SK-N-SH (cell line): ENCODE measurements around the gene NOTCH1.

Experiments used
- CTCF ChIP-seq: fragments of 200-600 bp; sonication (generic); IDR thresholded peaks from 2 replicates; pipeline ENCODE4 v1.6.1; 2017; ENCODE audit warnings: antibody characterized with exemption, mild to moderate bottlenecking, moderate library complexity
- EP300 ChIP-seq, 2 experiments: IDR thresholded peaks; 2 replicates each; pipeline versions ENCODE4 v1.4.0 to v1.6.1; 2012; ENCODE audit warnings: borderline replicate concordance in 1 of 2, low read depth in 1 of 2, low read length in 1 of 2
- GABPA ChIP-seq: IDR thresholded peaks from 2 replicates; pipeline ENCODE4 v1.4.0; 2012; ENCODE audit warnings: low read depth, mild to moderate bottlenecking
- JUND ChIP-seq: IDR thresholded peaks from 2 replicates; pipeline ENCODE4 v1.4.0; 2012
- MAX ChIP-seq: IDR thresholded peaks from 2 replicates; pipeline ENCODE4 v1.4.0; 2012; ENCODE audit warnings: low read depth
- TEAD4 ChIP-seq: IDR thresholded peaks from 2 replicates; pipeline ENCODE4 v1.4.0; 2012; ENCODE audit warnings: mild to moderate bottlenecking, borderline replicate concordance; ENCODE audit not compliant: insufficient read depth
- USF1 ChIP-seq: IDR thresholded peaks from 2 replicates; pipeline ENCODE4 v1.4.0; 2012; ENCODE audit warnings: low read depth, borderline replicate concordance

GRCh38 chr9:136482793-136483588, 62.9 kb downstream of the NOTCH1 start, which contains the start of gene SEC16A:
- TF ChIP-seq CTCF = no peak
- no peak; a peak in 1 of 4 replicates for TF ChIP-seq EP300 (IDR thresholded peaks at IDR 0.05; ENCODE audit: borderline replicate concordance in 1 of 2, low read depth in 1 of 2, low read length in 1 of 2)
- TF ChIP-seq MAX = no peak
- TF ChIP-seq TEAD4 = no peak
- TF ChIP-seq JUND = no peak
- peak; percentile 52 for TF ChIP-seq GABPA
- no peak for TF ChIP-seq USF1
